RCC 7860 (cell line): ENCODE measurements around the gene PTPRE.
A peak's percentile ranks its signal among the peaks of the same experiment; 100 is the strongest.

Source experiments
- DNase-seq: peaks from one replicate; pipeline ENCODE4 v3.0.0-alpha.2; 2015; ENCODE audit warnings: low spot score
- FAIRE-seq: peaks from 2 replicates; lab custom pipeline; 2012; peaks lifted over from hg19 to GRCh38; lab: Jason Lieb, UNC

The PTPRE gene

GRCh38 chr10:128054163-128054970 lies 147.5 kb downstream of the PTPRE start:
- no peak for FAIRE-seq
- DNase-seq = no peak

- no peak for DNase-seq
- FAIRE-seq = no peak
These were observed 148.4 kb downstream of the PTPRE start for GRCh38 chr10:128055061-128055868.

- DNase-seq (no peak), FAIRE-seq (no peak)
These were observed 149.6 kb downstream of the PTPRE start for GRCh38 chr10:128056303-128057050.

GRCh38 chr10:128058106-128058749 lies 151.3 kb downstream of the PTPRE start:
- no peak for FAIRE-seq

GRCh38 chr10:128058750-128059134 lies 151.8 kb downstream of the PTPRE start:
- FAIRE-seq = no peak
- DNase-seq = no peak

More at GRCh38 chr10:128058106-128058749, 151.3 kb downstream of the PTPRE start:
- no peak for DNase-seq

- no peak for FAIRE-seq
- no peak for DNase-seq
These were observed 152.5 kb downstream of the PTPRE start for GRCh38 chr10:128059266-128059981.

GRCh38 chr10:128059982-128060293 lies 153.0 kb downstream of the PTPRE start:
- no peak for FAIRE-seq
- no peak for DNase-seq

GRCh38 chr10:128060341-128061250 lies 153.7 kb downstream of the PTPRE start:
- FAIRE-seq (no peak), DNase-seq (no peak)

- no peak for FAIRE-seq
- DNase-seq = no peak
These were observed 154.7 kb downstream of the PTPRE start for GRCh38 chr10:128061306-128062300.

- FAIRE-seq = no peak
- DNase-seq = no peak
These were observed 155.5 kb downstream of the PTPRE start for GRCh38 chr10:128062331-128062880.

- DNase-seq (no peak), FAIRE-seq (no peak)
These were observed 156.1 kb downstream of the PTPRE start for GRCh38 chr10:128062881-128063563.

GRCh38 chr10:128063736-128064107 lies 156.8 kb downstream of the PTPRE start:
- DNase-seq = no peak
- no peak for FAIRE-seq

- peak; percentile 74 for FAIRE-seq
These were observed 157.4 kb downstream of the PTPRE start for GRCh38 chr10:128064108-128064969.

GRCh38 chr10:128064970-128065580 lies 158.2 kb downstream of the PTPRE start:
- FAIRE-seq (no peak), DNase-seq (no peak)

More at GRCh38 chr10:128064108-128064969, 157.4 kb downstream of the PTPRE start:
- DNase-seq = peak; percentile 79

- no peak for FAIRE-seq
These were observed 159.1 kb downstream of the PTPRE start for GRCh38 chr10:128065881-128066534.

More at GRCh38 chr10:128065881-128066534, 159.1 kb downstream of the PTPRE start:
- DNase-seq = no peak
